GM18511 (cell line): ENCODE measurements around the gene HES7.
"Not testable (repeated sequence)": the region's sequence is repeated elsewhere in the genome, so short reads cannot be mapped to it uniquely, and the experiment has no call there.

Experiments used
- ATAC-seq: cut with Tn5 transposase; IDR thresholded peaks from one replicate; pipeline ENCODE4 v1.9.1; 2021; ENCODE audit warnings: mild to moderate bottlenecking, moderate library complexity; ENCODE audit not compliant: unreplicated experiment

HES7 gene

GRCh38 chr17:8105957-8106398, 17.9 kb downstream of the HES7 start:
- no peak for ATAC-seq

- ATAC-seq: no peak
These were observed 19.0 kb downstream of the HES7 start for GRCh38 chr17:8104911-8105310.

- ATAC-seq: no peak
These were observed 20.4 kb downstream of the HES7 start for GRCh38 chr17:8103549-8103948.

- no peak for ATAC-seq
These were observed 22.2 kb downstream of the HES7 start for GRCh38 chr17:8101721-8102120.

GRCh38 chr17:8100763-8101162, 23.1 kb downstream of the HES7 start:
- no peak for ATAC-seq

GRCh38 chr17:8100111-8100510, 23.8 kb downstream of the HES7 start:
- no peak for ATAC-seq

- ATAC-seq: no peak
These were observed 27.4 kb downstream of the HES7 start for GRCh38 chr17:8096541-8096940.

- no peak for ATAC-seq
These were observed 28.5 kb downstream of the HES7 start for GRCh38 chr17:8095361-8095760.

- ATAC-seq: no peak
These were observed 32.7 kb downstream of the HES7 start for GRCh38 chr17:8091033-8091687.

- ATAC-seq: no peak
These were observed 34.2 kb downstream of the HES7 start for GRCh38 chr17:8089728-8090127.

GRCh38 chr17:8087952-8088230, 36.0 kb downstream of the HES7 start:
- ATAC-seq: no peak

- ATAC-seq: no peak
These were observed 36.6 kb downstream of the HES7 start, which contains the start of gene ALOX12B for GRCh38 chr17:8087075-8087951. ALOX12B (minus strand) TSS chr17:8087716; CDS start chr17:8087442, 274 bp downstream.

GRCh38 chr17:8084250-8084649, 39.7 kb downstream of the HES7 start:
- no peak for ATAC-seq

- no peak for ATAC-seq
These were observed 41.6 kb downstream of the HES7 start for GRCh38 chr17:8082292-8082691.

- ATAC-seq: no peak
These were observed 42.0 kb downstream of the HES7 start for GRCh38 chr17:8081876-8082275.

GRCh38 chr17:8080799-8081219, 43.1 kb downstream of the HES7 start:
- ATAC-seq: no peak

- no peak for ATAC-seq
These were observed 43.6 kb downstream of the HES7 start for GRCh38 chr17:8080208-8080798.

GRCh38 chr17:8079291-8080207, 44.4 kb downstream of the HES7 start:
- ATAC-seq: no peak

GRCh38 chr17:8077939-8078338, 46.0 kb downstream of the HES7 start:
- not testable (repeated sequence) for ATAC-seq

- ATAC-seq: no peak
These were observed 47.2 kb downstream of the HES7 start for GRCh38 chr17:8076502-8077266.
